ENCODE data around the gene TUBGCP6. TPM values are rescaled to one million over a fixed set of nuclear protein-coding genes. Genes with fewer than 3 reads are reported as not detected.

TUBGCP6 gene
- total and polyA plus RNA-seq, 2 donors (not counting 1 experiment from before 2014, with no cell fraction given): 137 to 178 TPM

- ChIA-PET CTCF (interaction anchor here (1.5 kb wide), 1 partner anchor 18 kb away, joined by 4 read pairs; no protein-coding TSS in a partner anchor), POLR2A (no interaction called here)
- Mint-ChIP-seq H3K4me3 (no peak overlapping the region), H3K9me3 (ENCODE audit: insufficient read depth) (no peaks in the 10 kb centered on the region), H3K27me3 (peaks cover 3% of the 10 kb centered on the region), H3K27ac (no peak overlapping the region), H3K4me1 (peaks cover 16% of the 10 kb centered on the region)
- Histone ChIP-seq H3K27me3 (replicated peaks in 1 of 4; ENCODE audit: control extremely low read depth in 1 of 4, control insufficient read depth in 3 of 4, insufficient read depth in 4 of 4, low read length in 3 of 4) (peaks cover 0 to 1% (median 0%) of the 10 kb centered on the region in 4 experiments), H3K27ac (ENCODE audit: low read length in 2 of 2) (no peak overlapping the region), H3K4me2 (replicated peaks; ENCODE audit: low read depth, low read length, poor library complexity, severe bottlenecking) (no peak overlapping the region), H4K20me1 (ENCODE audit: control insufficient read depth, insufficient read depth, low read length, poor library complexity, severe bottlenecking) (peaks cover 3% of the 10 kb centered on the region), H3K79me2 (ENCODE audit: control insufficient read depth, insufficient read depth, low read length) (no peaks in the 10 kb centered on the region), H3K9me3 (ENCODE audit: control extremely low read depth in 1 of 3, control insufficient read depth in 2 of 3, insufficient read depth in 1 of 3, low read length in 2 of 3) (no peaks in the 10 kb centered on the region), H2AFZ (ENCODE audit: insufficient read depth, low read depth, low read length, poor library complexity, severe bottlenecking) (no peak overlapping the region), H3K36me3 (replicated peaks in 1 of 2; ENCODE audit: control extremely low read depth in 1 of 2, control insufficient read depth in 1 of 2, extremely low read depth in 1 of 2, insufficient read depth in 2 of 2, low read length in 1 of 2) (no peaks in the 10 kb centered on the region), H3K9ac (ENCODE audit: low read length) (no peak overlapping the region), H3K4me1 (ENCODE audit: control insufficient read depth in 2 of 2, insufficient read depth in 2 of 2, low read length in 2 of 2) (peaks cover 5 to 16% of the 10 kb centered on the region in 2 donors), H3K4me3 (ENCODE audit: control extremely low read depth in 1 of 5, extremely low read depth in 1 of 5, insufficient read depth in 1 of 5, low read depth in 2 of 5, low read length in 4 of 5) (no peak overlapping the region)
- ATAC-seq (ENCODE audit: low read depth): no peak
- 90% methylated on average over 15 of the region's 19 CpGs for WGBS (ENCODE audit: insufficient coverage)
- no peak for TF ChIP-seq EZH2 (IDR thresholded peaks at IDR 0.05; ENCODE audit: borderline replicate concordance, insufficient read depth, low read depth, low read length, poor library complexity, severe bottlenecking)
- TF ChIP-seq CTCF (IDR thresholded peaks at IDR 0.05): no peak
- DNase-seq: no peak
- intact Hi-C loops (cut with micrococcal nuclease): no loop called here
Measured at GRCh38 chr22:50255099-50255498, 10.3 kb upstream of the TUBGCP6 start.

GRCh38 chr22:50253941-50254340 lies 9.1 kb upstream of the TUBGCP6 start:
- ChIA-PET CTCF (no interaction called here), POLR2A (no interaction called here)
- intact Hi-C loops (cut with micrococcal nuclease): loop anchor here (2.0 to 5.0 kb wide), 2 partner anchors 17 to 328 kb away; partner anchors contain the start of genes CHKB and MAPK11
- Histone ChIP-seq H3K27me3 (replicated peaks in 1 of 4; ENCODE audit: control extremely low read depth in 1 of 4, control insufficient read depth in 3 of 4, insufficient read depth in 4 of 4, low read length in 3 of 4) (no peaks in the 10 kb centered on the region), H3K36me3 (replicated peaks in 1 of 2; ENCODE audit: control extremely low read depth in 1 of 2, control insufficient read depth in 1 of 2, extremely low read depth in 1 of 2, insufficient read depth in 2 of 2, low read length in 1 of 2) (peaks cover 0 to 4% of the 10 kb centered on the region in 2 experiments), H4K20me1 (ENCODE audit: control insufficient read depth, insufficient read depth, low read length, poor library complexity, severe bottlenecking) (peaks cover 12% of the 10 kb centered on the region), H3K4me3 (ENCODE audit: control extremely low read depth in 1 of 5, extremely low read depth in 1 of 5, insufficient read depth in 1 of 5, low read depth in 2 of 5, low read length in 4 of 5) (no peak overlapping the region), H3K4me2 (replicated peaks; ENCODE audit: low read depth, low read length, poor library complexity, severe bottlenecking) (no peak overlapping the region), H2AFZ (ENCODE audit: insufficient read depth, low read depth, low read length, poor library complexity, severe bottlenecking) (no peak overlapping the region), H3K9me3 (ENCODE audit: control extremely low read depth in 1 of 3, control insufficient read depth in 2 of 3, insufficient read depth in 1 of 3, low read length in 2 of 3) (no peaks in the 10 kb centered on the region), H3K79me2 (ENCODE audit: control insufficient read depth, insufficient read depth, low read length) (no peaks in the 10 kb centered on the region), H3K9ac (ENCODE audit: low read length) (no peak overlapping the region), H3K4me1 (ENCODE audit: control insufficient read depth in 2 of 2, insufficient read depth in 2 of 2, low read length in 2 of 2) (peaks cover 14 to 26% of the 10 kb centered on the region in 2 donors), H3K27ac (ENCODE audit: low read length in 2 of 2) (no peak overlapping the region)
- ATAC-seq (ENCODE audit: low read depth) (no peak), DNase-seq (no peak)
- Mint-ChIP-seq H3K9me3 (ENCODE audit: insufficient read depth) (no peaks in the 10 kb centered on the region), H3K4me1 (peaks cover 15% of the 10 kb centered on the region), H3K27me3 (peaks cover under 1% of the 10 kb centered on the region), H3K4me3 (no peak overlapping the region), H3K27ac (no peak overlapping the region)
- TF ChIP-seq CTCF (IDR thresholded peaks at IDR 0.05) (no peak), EZH2 (IDR thresholded peaks at IDR 0.05; ENCODE audit: borderline replicate concordance, insufficient read depth, low read depth, low read length, poor library complexity, severe bottlenecking) (no peak)
- 91% methylated on average over 6 of the region's 8 CpGs for WGBS (ENCODE audit: insufficient coverage)

Data from B cell (primary cell).